Natural killer cell (primary cell): ENCODE measurements around the gene DDX1. TPM values are rescaled to one million over a fixed set of nuclear protein-coding genes. Genes with fewer than 3 reads are reported as not detected.
A peak's percentile ranks its signal among the peaks of the same experiment; 100 is the strongest.

Experiments used
- ATAC-seq, 3 donors: fragments of 150-1000 bp in 2 of 3; fragments of 200-7000 bp in 1 of 3; cut with Tn5 transposase; 1 replicate in 1 of 3; 2 replicates in 2 of 3; pipeline ENCODE4 v1.10.0; 2021; ENCODE audit warnings: mild to moderate bottlenecking in 2 of 3, moderate library complexity in 2 of 3
- DNase-seq, 2 donors: peaks; one replicate each; pipeline versions ENCODE4 v3.0.0 to v3.0.0-alpha.2; 2013 to 2021; ENCODE audit warnings: mixed read lengths in 1 of 2
- H3K27ac ChIP-seq: one replicate; pipeline ENCODE4 v1.5.1; 2013; ENCODE audit warnings: mild to moderate bottlenecking, low read length
- H3K27me3 ChIP-seq: one replicate; pipeline ENCODE4 v1.6.1; 2013; ENCODE audit warnings: low read length; ENCODE audit not compliant: control insufficient read depth, insufficient read depth
- H3K36me3 ChIP-seq: one replicate; pipeline ENCODE4 v1.6.1; 2013; ENCODE audit warnings: low read length; ENCODE audit not compliant: control insufficient read depth, insufficient read depth
- H3K4me1 ChIP-seq: one replicate; pipeline ENCODE4 v1.6.1; 2013; ENCODE audit warnings: low read length; ENCODE audit not compliant: control insufficient read depth, insufficient read depth
- H3K4me3 ChIP-seq: one replicate; pipeline ENCODE4 v1.5.1; 2013; ENCODE audit warnings: low read length
- H3K9me3 ChIP-seq: one replicate; pipeline ENCODE4 v1.6.1; 2013; ENCODE audit warnings: low read length; ENCODE audit not compliant: control insufficient read depth, insufficient read depth
- H3K27ac Mint-ChIP-seq, 2 donors: one replicate each; pipeline ENCODE4 v1.8.0; 2022; ENCODE audit warnings: mild to moderate bottlenecking in 2 of 2, mixed read lengths in 2 of 2, moderate library complexity in 1 of 2
- H3K27me3 Mint-ChIP-seq, 2 donors: one replicate each; pipeline ENCODE4 v1.8.0; 2022; ENCODE audit warnings: low read depth in 2 of 2, mixed read lengths in 2 of 2
- H3K36me3 Mint-ChIP-seq: one replicate; pipeline ENCODE4 v1.8.0; 2022; ENCODE audit warnings: mixed read lengths
- H3K4me1 Mint-ChIP-seq, 2 donors: one replicate each; pipeline ENCODE4 v1.8.0; 2022; ENCODE audit warnings: mixed read lengths in 2 of 2
- H3K4me3 Mint-ChIP-seq: one replicate; pipeline ENCODE4 v1.8.0; 2022; ENCODE audit warnings: mild to moderate bottlenecking, moderate library complexity, mixed read lengths
- H3K9me3 Mint-ChIP-seq, 2 donors: one replicate each; pipeline ENCODE4 v1.8.0; 2022; ENCODE audit warnings: mixed read lengths in 2 of 2
- CTCF ChIP-seq: fragments of 200-600 bp; IDR thresholded peaks from one replicate; pipeline ENCODE4 v1.8.0; 2022; ENCODE audit warnings: antibody characterized with exemption
- WGBS: methylation state at CpG from one replicate; pipeline ENCODE4 v1.1.7; 2013; ENCODE audit warnings: missing lambda C conversion rate; ENCODE audit not compliant: insufficient coverage; 5-methylcytosine and 5-hydroxymethylcytosine counted together
- intact Hi-C: fragments of 100-400 bp; cut with micrococcal nuclease; formaldehyde crosslinking; loops from one replicate; pipeline ENCODE4 v1.14.2; 2022
- total RNA-seq, 4 donors: library from RNA; stranded (reverse); fragments of 120-200 nt in 1 of 4; gene quantifications; one replicate each; pipeline versions ENCODE4 v1.2.3 to v1.2.4, GENCODE V29; 2013 to 2022

DDX1 gene
- total RNA-seq, 3 donors from 2014 or later (not counting 1 experiment from before 2014, with no cell fraction given): 28.5 to 43.4 (median 37.2) TPM

DNA sequence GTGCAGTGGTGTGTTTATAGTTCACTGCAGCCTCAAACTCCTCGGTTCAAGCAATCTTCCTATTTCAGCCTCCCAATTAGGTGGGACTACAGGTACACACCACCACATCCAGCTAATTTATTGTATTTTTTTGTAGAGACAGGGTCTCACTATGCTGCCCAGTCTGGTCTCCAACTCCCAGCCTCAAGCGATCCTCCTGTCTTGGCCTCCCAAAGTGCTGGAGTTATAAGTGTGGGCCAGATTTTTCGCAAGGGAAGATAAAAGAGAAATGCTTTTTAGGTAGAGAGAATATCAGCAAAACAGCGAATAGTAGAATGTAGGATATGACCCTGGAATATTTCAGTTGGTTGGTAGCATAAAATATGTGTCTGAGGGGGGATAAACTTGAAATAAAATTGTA, 4.3 kb downstream of the DDX1 start:
- DNase-seq (no peak), ATAC-seq (no peak)
- H3K9me3 ChIP-seq: no peaks in the 10 kb centered on the region
- Mint-ChIP-seq H3K36me3 (peaks cover 31% of the 10 kb centered on the region), H3K27ac (peak overlapping the region; percentile 22 to 34), H3K4me1 (peaks cover 28 to 38% of the 10 kb centered on the region in 2 donors), H3K27me3 (no peaks in the 10 kb centered on the region), H3K9me3 (no peaks in the 10 kb centered on the region), H3K4me3 (no peak overlapping the region)
- H3K4me3 ChIP-seq: no peak overlapping the region
- 94% methylated on average over 3 of the region's 4 CpGs for WGBS
- no peaks in the 10 kb centered on the region for H3K27me3 ChIP-seq
- H3K4me1 ChIP-seq: peaks cover 10% of the 10 kb centered on the region
- H3K36me3 ChIP-seq: peaks cover 46% of the 10 kb centered on the region
- intact Hi-C loops: no loop called here
- no peak for TF ChIP-seq CTCF
- H3K27ac ChIP-seq: no peak overlapping the region

- no peak for TF ChIP-seq CTCF
- no peaks in the 10 kb centered on the region for H3K9me3 Mint-ChIP-seq
- ATAC-seq: no peak
- Histone ChIP-seq H3K27ac (no peak overlapping the region), H3K36me3 (peaks cover 50% of the 10 kb centered on the region), H3K27me3 (no peaks in the 10 kb centered on the region), H3K4me1 (peaks cover 6% of the 10 kb centered on the region), H3K4me3 (no peak overlapping the region), H3K9me3 (no peaks in the 10 kb centered on the region)
- WGBS: 96% methylated on average over 2 of the region's 2 CpGs
- H3K36me3 Mint-ChIP-seq: peaks cover 35% of the 10 kb centered on the region
- DNase-seq: no peak
- no peak overlapping the region for H3K4me3 Mint-ChIP-seq
- no peaks in the 10 kb centered on the region for H3K27me3 Mint-ChIP-seq
- intact Hi-C loops: no loop called here
- peak overlapping the region; percentile 22 to 34 for H3K27ac Mint-ChIP-seq
- H3K4me1 Mint-ChIP-seq: peaks cover 24 to 34% of the 10 kb centered on the region in 2 donors
These were observed 4.7 kb downstream of the DDX1 start for GRCh38 chr2:15596350-15596749.

DNA sequence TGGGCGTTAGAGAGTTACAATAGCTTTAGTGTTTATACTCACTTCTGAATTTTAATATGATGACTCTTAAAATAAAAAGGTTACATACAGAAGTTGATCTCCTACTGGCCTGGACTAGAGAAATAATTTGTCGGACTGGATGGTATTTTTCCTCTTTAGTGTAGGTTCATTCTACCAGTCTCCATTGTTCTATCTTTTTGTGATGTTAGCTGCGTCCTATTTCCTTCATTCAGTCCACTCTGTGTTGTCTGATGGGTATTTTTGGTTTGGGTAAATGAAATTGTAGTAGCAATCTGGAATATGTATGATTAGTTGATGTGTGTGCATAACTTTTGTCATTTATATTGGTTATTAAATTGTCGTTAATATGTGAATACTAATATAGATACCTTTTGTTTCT, 5.3 kb downstream of the DDX1 start:
- 100% methylated on average over 1 of the region's 4 CpGs for WGBS
- Histone ChIP-seq H3K27ac (no peak overlapping the region), H3K4me1 (peaks cover 4% of the 10 kb centered on the region), H3K9me3 (no peaks in the 10 kb centered on the region), H3K36me3 (peaks cover 56% of the 10 kb centered on the region), H3K27me3 (no peaks in the 10 kb centered on the region), H3K4me3 (no peak overlapping the region)
- H3K9me3 Mint-ChIP-seq: no peaks in the 10 kb centered on the region
- no peak overlapping the region for H3K4me3 Mint-ChIP-seq
- intact Hi-C loops: no loop called here
- TF ChIP-seq CTCF: no peak
- DNase-seq (no peak), ATAC-seq (no peak)
- peaks cover 20 to 30% of the 10 kb centered on the region in 2 donors for H3K4me1 Mint-ChIP-seq
- peaks cover 35% of the 10 kb centered on the region for H3K36me3 Mint-ChIP-seq
- no peak overlapping the region for H3K27ac Mint-ChIP-seq
- no peaks in the 10 kb centered on the region for H3K27me3 Mint-ChIP-seq

DNA sequence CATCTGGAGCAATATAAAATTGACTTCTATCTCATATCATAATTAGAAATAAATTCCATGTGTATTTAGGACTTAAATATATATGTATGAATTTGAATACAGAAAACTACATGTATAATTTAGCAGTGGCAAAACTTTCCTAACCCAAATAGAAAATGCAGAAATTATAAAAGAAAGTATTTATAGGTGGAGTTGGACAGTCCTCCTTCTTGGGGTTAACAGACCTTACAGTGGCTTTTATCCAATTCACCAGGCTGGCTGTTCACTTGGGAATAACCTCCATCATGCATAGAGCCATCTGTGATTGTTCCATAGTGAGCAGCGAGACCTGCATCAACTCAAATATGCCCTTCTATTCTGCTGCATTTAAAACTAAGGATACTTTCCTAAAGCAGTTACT, 8.3 kb downstream of the DDX1 start:
- no peak overlapping the region for H3K4me3 Mint-ChIP-seq
- H3K9me3 ChIP-seq: no peaks in the 10 kb centered on the region
- DNase-seq (no peak), ATAC-seq (no peak)
- H3K27me3 Mint-ChIP-seq: no peaks in the 10 kb centered on the region
- no peaks in the 10 kb centered on the region for H3K27me3 ChIP-seq
- H3K4me3 ChIP-seq: no peak overlapping the region
- H3K9me3 Mint-ChIP-seq: no peaks in the 10 kb centered on the region
- no peak for TF ChIP-seq CTCF
- peaks cover 86% of the 10 kb centered on the region for H3K36me3 ChIP-seq
- no peak overlapping the region for H3K27ac Mint-ChIP-seq
- peaks cover 6 to 12% of the 10 kb centered on the region in 2 donors for H3K4me1 Mint-ChIP-seq
- H3K27ac ChIP-seq: no peak overlapping the region
- intact Hi-C loops: no loop called here
- 94% methylated on average over 1 of the region's 1 CpG for WGBS
- H3K36me3 Mint-ChIP-seq: peaks cover 46% of the 10 kb centered on the region
- no peaks in the 10 kb centered on the region for H3K4me1 ChIP-seq
